ENCODE results near the gene UMODL1. TPM values are rescaled to one million over a fixed set of nuclear protein-coding genes. Genes with fewer than 3 reads are reported as not detected.

The UMODL1 gene
- total and polyA plus RNA-seq, 2 donors from 2014 or later: 0.39 TPM; not detected in 1

- DNase-seq: peak in 1 of 5 donors; percentile 72
- Histone ChIP-seq H3K4me1 (ENCODE audit: control insufficient read depth in 2 of 3, insufficient read depth in 2 of 3, low read depth in 1 of 3, low read length in 3 of 3) (no peaks in the 10 kb centered on the region), H3K9ac (ENCODE audit: low read length in 3 of 3) (no peak overlapping the region), H3K27me3 (ENCODE audit: control insufficient read depth, insufficient read depth, low read length) (no peaks in the 10 kb centered on the region), H3K36me3 (ENCODE audit: control insufficient read depth in 2 of 3, insufficient read depth in 3 of 3, low read length in 3 of 3) (no peaks in the 10 kb centered on the region), H3K4me3 (ENCODE audit: low read length in 3 of 3) (no peak overlapping the region), H3K9me3 (ENCODE audit: control insufficient read depth in 2 of 3, insufficient read depth in 1 of 3, low read length in 3 of 3) (no peaks in the 10 kb centered on the region), H3K27ac (ENCODE audit: low read depth in 2 of 2, low read length in 2 of 2) (no peak overlapping the region)
- intact Hi-C loops (cut with DNase I): no loop called here
- FAIRE-seq: no peak
- no peak for TF ChIP-seq CTCF (IDR thresholded peaks at IDR 0.05; ENCODE audit: borderline replicate concordance, extremely low read depth, insufficient read depth)
Measured at GRCh38 chr21:42172596-42173483, 101.7 kb downstream of the UMODL1 start.

- FAIRE-seq: no peak
- intact Hi-C loops (cut with DNase I): no loop called here
- Histone ChIP-seq H3K27me3 (ENCODE audit: control insufficient read depth, insufficient read depth, low read length) (no peaks in the 10 kb centered on the region), H3K9me3 (ENCODE audit: control insufficient read depth in 2 of 3, insufficient read depth in 1 of 3, low read length in 3 of 3) (no peaks in the 10 kb centered on the region), H3K36me3 (ENCODE audit: control insufficient read depth in 2 of 3, insufficient read depth in 3 of 3, low read length in 3 of 3) (no peaks in the 10 kb centered on the region), H3K4me3 (ENCODE audit: low read length in 3 of 3) (no peak overlapping the region), H3K4me1 (ENCODE audit: control insufficient read depth in 2 of 3, insufficient read depth in 2 of 3, low read depth in 1 of 3, low read length in 3 of 3) (no peaks in the 10 kb centered on the region), H3K9ac (ENCODE audit: low read length in 3 of 3) (no peak overlapping the region), H3K27ac (ENCODE audit: low read depth in 2 of 2, low read length in 2 of 2) (no peak overlapping the region)
- TF ChIP-seq CTCF (IDR thresholded peaks at IDR 0.05; ENCODE audit: borderline replicate concordance, extremely low read depth, insufficient read depth): no peak
- DNase-seq: no peak
Measured at GRCh38 chr21:42174173-42174572, 103.1 kb downstream of the UMODL1 start.

- Histone ChIP-seq H3K4me3 (ENCODE audit: low read length in 3 of 3) (no peak overlapping the region), H3K4me1 (ENCODE audit: control insufficient read depth in 2 of 3, insufficient read depth in 2 of 3, low read depth in 1 of 3, low read length in 3 of 3) (no peaks in the 10 kb centered on the region), H3K9ac (ENCODE audit: low read length in 3 of 3) (no peak overlapping the region), H3K27me3 (ENCODE audit: control insufficient read depth, insufficient read depth, low read length) (no peaks in the 10 kb centered on the region), H3K9me3 (ENCODE audit: control insufficient read depth in 2 of 3, insufficient read depth in 1 of 3, low read length in 3 of 3) (no peaks in the 10 kb centered on the region), H3K36me3 (ENCODE audit: control insufficient read depth in 2 of 3, insufficient read depth in 3 of 3, low read length in 3 of 3) (no peaks in the 10 kb centered on the region), H3K27ac (ENCODE audit: low read depth in 2 of 2, low read length in 2 of 2) (no peak overlapping the region)
- DNase-seq: no peak
- intact Hi-C loops (cut with DNase I): no loop called here
- FAIRE-seq: no peak
- no peak for TF ChIP-seq CTCF (IDR thresholded peaks at IDR 0.05; ENCODE audit: borderline replicate concordance, extremely low read depth, insufficient read depth)
Measured at GRCh38 chr21:42175110-42175710, 104.1 kb downstream of the UMODL1 start.

Measured in kidney (tissue), 14 donors.